ENCODE data around the gene CDH4.

DNA sequence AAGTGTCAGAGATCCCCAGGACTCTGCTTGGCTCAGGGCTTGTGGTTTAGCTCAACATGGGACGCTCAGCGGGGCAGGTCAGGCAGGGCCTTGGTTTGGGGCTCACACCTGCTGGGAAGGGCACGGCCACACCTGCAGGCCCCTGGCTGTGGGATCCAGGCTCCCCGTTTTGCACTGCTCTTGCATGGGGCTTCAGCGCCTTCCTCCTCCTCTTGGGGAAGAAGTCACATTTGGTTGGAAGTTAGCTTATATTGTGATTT lies 378.3 kb downstream of the CDH4 start:
- no peak for TF ChIP-seq CTCF (IDR thresholded peaks at IDR 0.05)
- no peak for TF ChIP-seq EZH2 (IDR thresholded peaks at IDR 0.05; ENCODE audit: borderline replicate concordance, insufficient read depth, low read depth, low read length, poor library complexity, severe bottlenecking)

Measured in B cell (primary cell).